SU-DHL-6 (cell line): ENCODE measurements around the gene ISY1.

Source experiments
- H2AFZ ChIP-seq: fragments of 200-600 bp; sonication (generic); 2 replicates; pipeline ENCODE4 v1.6.1; 2014; ENCODE audit warnings: low read depth, mild to moderate bottlenecking, moderate library complexity, mixed read lengths, antibody characterized with exemption, low read length; ENCODE audit not compliant: severe bottlenecking
- H3F3A ChIP-seq: fragments of 200-600 bp; shearing (Covaris generic); 2 replicates; pipeline ENCODE4 v1.6.0; 2016; ENCODE audit warnings: antibody characterized with exemption, mild to moderate bottlenecking; ENCODE audit not compliant: insufficient read depth
- H3K27ac ChIP-seq: fragments of 200-600 bp; sonication (generic); 2 replicates; pipeline ENCODE4 v1.5.1; 2016; ENCODE audit warnings: low read depth, mild to moderate bottlenecking, low read length, moderate library complexity, mixed read lengths
- H3K27me3 ChIP-seq: fragments of 200-600 bp; sonication (generic), shearing (Covaris generic); 2 replicates; pipeline ENCODE4 v1.6.0; 2014; ENCODE audit warnings: mild to moderate bottlenecking, low read length
- H3K36me3 ChIP-seq: fragments of 200-600 bp; sonication (generic); 2 replicates; pipeline ENCODE4 v1.6.1; 2014; ENCODE audit warnings: mild to moderate bottlenecking, low read length, mixed read lengths
- H3K4me2 ChIP-seq: fragments of 300-600, 200-600 bp; shearing (Covaris generic), sonication (generic); 2 replicates; pipeline ENCODE4 v1.6.0; 2014; ENCODE audit warnings: low read length, low read depth, mild to moderate bottlenecking; ENCODE audit not compliant: poor library complexity, severe bottlenecking
- H3K4me3 ChIP-seq: fragments of 200-600 bp; sonication (generic); 2 replicates; pipeline ENCODE4 v1.5.1; 2014; ENCODE audit warnings: antibody characterized with exemption, low read length, mild to moderate bottlenecking, mixed read lengths; ENCODE audit not compliant: insufficient read depth, poor library complexity, severe bottlenecking
- H3K79me2 ChIP-seq: fragments of 200-600 bp; sonication (generic); 2 replicates; pipeline ENCODE4 v1.6.1; 2014; ENCODE audit warnings: mild to moderate bottlenecking, low read length, moderate library complexity; ENCODE audit not compliant: insufficient read depth
- H3K9ac ChIP-seq: fragments of 200-600 bp; sonication (generic); 2 replicates; pipeline ENCODE4 v1.7.0; 2014; ENCODE audit warnings: mild to moderate bottlenecking, low read length
- H3K9me2 ChIP-seq: fragments of 200-600 bp; sonication (generic); replicated peaks from 2 replicates; pipeline ENCODE4 v1.6.1; 2014; ENCODE audit warnings: low read length; ENCODE audit not compliant: insufficient read depth
- H3K9me3 ChIP-seq: fragments of 200-600 bp; sonication (generic); 2 replicates; pipeline ENCODE4 v1.6.1; 2014; ENCODE audit warnings: low read length, mixed read lengths; ENCODE audit not compliant: insufficient read depth
- H4K20me1 ChIP-seq: fragments of 200-600 bp; sonication (generic); 2 replicates; pipeline ENCODE4 v1.6.1; 2014; ENCODE audit warnings: low read depth, mild to moderate bottlenecking, antibody characterized with exemption, low read length, moderate library complexity, mixed read lengths
- CTCF ChIP-seq: fragments of 200-600 bp; sonication (generic); IDR thresholded peaks from one replicate; pipeline ENCODE4 v1.5.1; 2017; ENCODE audit warnings: antibody characterized with exemption, mild to moderate bottlenecking, low read length, moderate library complexity; ENCODE audit not compliant: insufficient read depth, poor library complexity, severe bottlenecking
- EZH2phosphoT487 ChIP-seq: fragments of 200-600 bp; sonication (generic), shearing (Covaris generic); conservative IDR thresholded peaks from 2 replicates; pipeline ENCODE4 v1.6.1; 2018; ENCODE audit warnings: mild to moderate bottlenecking, antibody characterized with exemption, low read length, moderate library complexity, mixed read lengths

Gene ISY1

GRCh38 chr3:129204473-129204872, 43.6 kb upstream of the ISY1 start:
- Histone ChIP-seq H3K27ac (no peak overlapping the region), H2AFZ (no peak overlapping the region), H3F3A (no peaks in the 10 kb centered on the region), H3K9ac (no peak overlapping the region), H3K27me3 (no peaks in the 10 kb centered on the region), H3K4me2 (no peak overlapping the region), H3K79me2 (no peaks in the 10 kb centered on the region), H3K9me2 (no peaks in the 10 kb centered on the region), H3K4me3 (no peak overlapping the region), H3K36me3 (no peaks in the 10 kb centered on the region), H3K9me3 (no peaks in the 10 kb centered on the region), H4K20me1 (no peaks in the 10 kb centered on the region)
- no peak for TF ChIP-seq EZH2phosphoT487
- no peak for TF ChIP-seq CTCF

GRCh38 chr3:129199366-129199765, 38.5 kb upstream of the ISY1 start:
- Histone ChIP-seq H3K27ac (no peak overlapping the region), H4K20me1 (no peaks in the 10 kb centered on the region), H2AFZ (no peak overlapping the region), H3K79me2 (no peaks in the 10 kb centered on the region), H3K4me2 (no peak overlapping the region), H3K9me2 (no peaks in the 10 kb centered on the region), H3K9me3 (no peaks in the 10 kb centered on the region), H3K27me3 (no peaks in the 10 kb centered on the region), H3F3A (no peaks in the 10 kb centered on the region), H3K4me3 (no peak overlapping the region), H3K36me3 (no peaks in the 10 kb centered on the region), H3K9ac (no peak overlapping the region)
- no peak for TF ChIP-seq CTCF
- no peak for TF ChIP-seq EZH2phosphoT487

- H4K20me1 ChIP-seq: no peaks in the 10 kb centered on the region
- H3K27me3 ChIP-seq: no peaks in the 10 kb centered on the region
- H3K27ac ChIP-seq: no peak overlapping the region
- H3K4me3 ChIP-seq: no peak overlapping the region
- H3K4me2 ChIP-seq: no peak overlapping the region
- no peak overlapping the region for H2AFZ ChIP-seq
- H3K9me3 ChIP-seq: no peaks in the 10 kb centered on the region
- no peak overlapping the region for H3K9ac ChIP-seq
- TF ChIP-seq CTCF (no peak), EZH2phosphoT487 (no peak)
- H3F3A ChIP-seq: no peaks in the 10 kb centered on the region
- H3K9me2 ChIP-seq: no peaks in the 10 kb centered on the region
- no peaks in the 10 kb centered on the region for H3K79me2 ChIP-seq
- H3K36me3 ChIP-seq: no peaks in the 10 kb centered on the region
Observed at GRCh38 chr3:129197321-129197720, 36.5 kb upstream of the ISY1 start.

GRCh38 chr3:129196601-129197000, 35.7 kb upstream of the ISY1 start:
- H3K9ac ChIP-seq: no peak overlapping the region
- H3K27ac ChIP-seq: no peak overlapping the region

More at GRCh38 chr3:129196601-129197000, 35.7 kb upstream of the ISY1 start:
- TF ChIP-seq EZH2phosphoT487 (no peak), CTCF (no peak)
- no peaks in the 10 kb centered on the region for H3K9me2 ChIP-seq
- no peak overlapping the region for H3K4me3 ChIP-seq
- H3K9me3 ChIP-seq: no peaks in the 10 kb centered on the region
- no peaks in the 10 kb centered on the region for H3K36me3 ChIP-seq
- H3K27me3 ChIP-seq: no peaks in the 10 kb centered on the region
- H3K4me2 ChIP-seq: no peak overlapping the region
- H3K79me2 ChIP-seq: no peaks in the 10 kb centered on the region
- H2AFZ ChIP-seq: no peak overlapping the region
- no peaks in the 10 kb centered on the region for H4K20me1 ChIP-seq
- no peaks in the 10 kb centered on the region for H3F3A ChIP-seq
